HG03442 (cell line): Measurements from ENCODE around the gene FAM111B.
"Not testable (repeated sequence)": the region's sequence is repeated elsewhere in the genome, so short reads cannot be mapped to it uniquely, and the experiment has no call there.

Source experiments
- ATAC-seq: cut with Tn5 transposase; IDR thresholded peaks from one replicate; pipeline ENCODE4 v1.9.1; 2021; ENCODE audit warnings: mild to moderate bottlenecking, moderate library complexity; ENCODE audit not compliant: unreplicated experiment

FAM111B gene, protein sequence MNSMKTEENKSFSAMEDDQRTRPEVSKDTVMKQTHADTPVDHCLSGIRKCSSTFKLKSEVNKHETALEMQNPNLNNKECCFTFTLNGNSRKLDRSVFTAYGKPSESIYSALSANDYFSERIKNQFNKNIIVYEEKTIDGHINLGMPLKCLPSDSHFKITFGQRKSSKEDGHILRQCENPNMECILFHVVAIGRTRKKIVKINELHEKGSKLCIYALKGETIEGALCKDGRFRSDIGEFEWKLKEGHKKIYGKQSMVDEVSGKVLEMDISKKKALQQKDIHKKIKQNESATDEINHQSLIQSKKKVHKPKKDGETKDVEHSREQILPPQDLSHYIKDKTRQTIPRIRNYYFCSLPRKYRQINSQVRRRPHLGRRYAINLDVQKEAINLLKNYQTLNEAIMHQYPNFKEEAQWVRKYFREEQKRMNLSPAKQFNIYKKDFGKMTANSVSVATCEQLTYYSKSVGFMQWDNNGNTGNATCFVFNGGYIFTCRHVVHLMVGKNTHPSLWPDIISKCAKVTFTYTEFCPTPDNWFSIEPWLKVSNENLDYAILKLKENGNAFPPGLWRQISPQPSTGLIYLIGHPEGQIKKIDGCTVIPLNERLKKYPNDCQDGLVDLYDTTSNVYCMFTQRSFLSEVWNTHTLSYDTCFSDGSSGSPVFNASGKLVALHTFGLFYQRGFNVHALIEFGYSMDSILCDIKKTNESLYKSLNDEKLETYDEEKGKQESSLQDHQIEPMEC

DNA sequence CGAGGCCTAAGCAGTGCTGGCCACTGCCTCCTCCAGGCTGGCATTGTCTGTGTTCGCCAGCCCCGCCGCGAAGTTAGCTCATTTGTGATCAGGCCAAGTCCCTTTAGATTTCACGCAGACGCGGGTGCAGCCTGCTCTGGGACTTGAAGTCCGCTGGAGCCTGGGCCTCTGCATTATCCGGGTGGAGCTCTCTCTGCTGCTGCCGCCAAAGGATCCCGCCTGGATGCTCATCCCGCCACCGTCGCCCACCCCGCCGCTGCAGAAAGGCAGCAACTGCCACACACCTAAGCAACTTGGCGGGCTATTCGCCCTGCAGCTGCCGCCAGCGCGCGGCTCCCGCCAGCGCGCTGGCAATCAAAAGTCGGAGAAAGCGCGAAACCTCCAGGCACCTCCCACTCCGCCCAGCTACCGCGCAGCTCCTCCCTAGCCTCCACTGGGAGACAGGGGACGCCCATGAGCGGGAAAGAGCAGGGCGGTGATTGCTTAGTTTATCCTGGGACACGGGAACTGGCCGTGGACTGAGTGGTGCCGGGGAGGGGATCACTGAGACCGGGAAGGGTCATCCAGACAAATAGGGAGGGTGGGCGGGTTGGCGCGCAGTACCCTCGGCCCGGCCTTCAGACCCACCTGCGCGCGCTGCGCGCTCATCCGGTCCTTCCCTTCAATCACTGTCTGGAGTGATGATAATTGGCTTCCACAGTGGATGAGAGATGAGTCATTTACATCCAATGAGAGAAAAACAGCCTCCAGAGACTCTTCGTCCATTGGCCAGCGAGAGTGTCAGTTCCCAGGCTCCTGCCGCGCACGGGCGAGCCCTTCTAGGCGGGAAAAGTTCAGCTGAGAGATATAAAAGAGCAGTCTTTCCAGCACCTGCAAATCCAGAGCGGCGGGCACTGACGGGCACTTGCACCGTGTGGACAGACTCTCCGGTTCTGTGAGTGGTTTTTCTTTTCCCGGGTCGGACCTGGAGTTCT is at the start of gene FAM111B:
Gene FAM111B (plus strand): TSS at position 875 of the 974 bp plus-strand sequence. CDS start 2,389 bp downstream, outside the sequence.
- ATAC-seq = peak; percentile 68

DNA sequence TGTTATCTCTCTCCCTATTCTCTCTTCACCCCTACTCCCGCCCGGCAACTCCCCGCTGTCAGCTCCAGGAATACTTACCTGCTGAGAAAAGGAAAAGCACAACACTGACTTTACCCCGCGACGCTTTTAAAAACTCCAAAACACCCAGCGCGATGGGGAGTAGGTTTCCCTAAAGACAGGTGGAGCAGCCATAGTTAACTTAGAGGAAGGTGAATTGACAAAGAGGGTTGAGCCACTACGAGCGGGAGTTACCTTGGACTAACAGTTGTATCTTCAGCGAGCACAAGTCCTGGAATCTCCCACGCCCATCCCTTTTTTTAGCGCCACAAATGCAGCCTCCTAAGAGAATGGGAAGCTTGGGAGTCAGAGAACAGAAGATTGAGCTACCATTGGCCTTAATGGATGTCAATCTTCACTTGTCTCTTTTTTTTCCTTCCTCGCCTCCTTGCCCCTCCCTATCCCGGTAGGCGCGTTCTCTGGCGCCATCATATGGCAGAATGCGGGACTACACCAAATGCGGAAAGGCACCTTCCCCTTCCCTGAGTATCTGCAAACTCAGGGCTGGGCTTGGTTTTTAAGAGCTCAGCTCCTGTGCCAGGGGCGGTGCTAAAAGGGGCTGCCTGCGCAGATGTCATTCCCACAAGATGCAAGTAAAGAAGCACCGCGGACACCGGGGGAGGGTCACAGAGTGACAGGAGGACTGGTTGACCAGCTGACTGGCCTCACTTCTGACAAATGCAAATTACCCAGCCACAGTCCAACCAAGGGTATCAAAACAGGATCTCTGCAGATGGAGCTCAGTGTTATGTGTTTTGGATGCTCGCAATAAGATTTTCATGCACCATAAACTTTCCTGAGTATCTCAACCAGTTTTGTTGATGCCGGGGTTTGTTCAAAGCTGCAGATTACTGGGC is 48.7 kb upstream of the FAM111B start:
- ATAC-seq = peak; percentile 91

DNA sequence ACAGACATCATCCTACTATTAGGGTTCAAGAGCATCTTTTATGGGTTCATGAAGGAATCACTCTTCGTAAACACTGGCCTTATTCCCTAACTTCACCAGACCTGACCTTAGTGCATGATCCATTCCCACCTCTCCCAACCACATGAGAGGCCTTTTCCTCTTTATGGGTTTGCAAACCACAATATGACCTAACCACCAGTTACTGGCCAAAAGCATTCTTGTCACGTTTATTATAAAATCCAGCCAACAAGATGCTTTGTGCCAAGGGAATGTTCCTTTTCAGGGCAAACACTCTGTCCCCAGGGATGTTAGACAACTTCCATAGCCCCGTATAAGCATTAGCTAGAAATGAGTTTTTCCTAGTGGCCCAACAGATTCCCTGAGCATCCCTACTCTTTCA is 46.9 kb upstream of the FAM111B start:
- not testable (repeated sequence) for ATAC-seq

DNA sequence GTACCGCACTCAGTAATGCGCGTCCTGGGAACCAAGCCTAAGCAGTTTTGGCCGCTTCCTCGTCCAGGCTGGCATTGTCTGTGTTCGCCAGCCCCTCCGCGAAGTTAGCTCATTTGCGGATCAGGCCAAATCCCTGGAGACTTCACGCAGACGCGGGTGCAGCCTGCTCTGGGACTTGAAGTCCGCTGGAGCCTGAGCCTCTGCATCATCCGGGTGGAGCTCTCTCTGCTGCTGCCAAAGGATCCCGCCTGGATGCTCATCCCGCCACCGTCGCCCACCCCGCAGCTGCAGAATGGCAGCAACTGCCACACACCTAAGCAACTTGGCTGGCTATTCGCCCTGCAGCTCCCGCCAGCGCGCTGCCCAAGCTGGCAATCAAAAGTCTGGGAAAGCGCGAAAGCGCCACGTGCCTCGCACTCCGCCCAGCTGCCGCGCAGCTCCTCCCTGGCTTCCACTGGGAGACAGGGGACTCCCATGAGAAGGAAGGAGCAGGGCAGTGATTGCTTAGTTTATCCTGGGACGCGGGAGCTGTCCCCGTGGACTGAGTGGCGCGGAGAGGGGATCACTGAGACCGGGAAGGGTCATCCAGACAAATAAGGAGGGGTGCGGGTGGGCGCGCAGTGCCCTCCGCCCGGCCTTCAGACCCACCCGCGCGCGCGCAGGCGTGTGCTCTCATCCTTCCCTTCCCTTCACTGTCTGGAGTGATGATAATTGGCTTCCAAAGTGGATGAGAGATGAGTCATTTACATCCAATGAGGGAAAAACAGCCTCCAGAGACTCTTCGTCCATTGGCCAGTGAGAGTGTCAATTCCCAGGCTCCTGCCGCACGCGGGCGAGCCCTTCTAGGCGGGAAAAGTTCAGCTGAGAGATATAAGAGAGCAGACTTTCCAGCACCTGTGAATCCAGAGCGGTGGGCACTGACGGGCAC is 44.2 kb upstream of the FAM111B start:
- ATAC-seq = no peak

DNA sequence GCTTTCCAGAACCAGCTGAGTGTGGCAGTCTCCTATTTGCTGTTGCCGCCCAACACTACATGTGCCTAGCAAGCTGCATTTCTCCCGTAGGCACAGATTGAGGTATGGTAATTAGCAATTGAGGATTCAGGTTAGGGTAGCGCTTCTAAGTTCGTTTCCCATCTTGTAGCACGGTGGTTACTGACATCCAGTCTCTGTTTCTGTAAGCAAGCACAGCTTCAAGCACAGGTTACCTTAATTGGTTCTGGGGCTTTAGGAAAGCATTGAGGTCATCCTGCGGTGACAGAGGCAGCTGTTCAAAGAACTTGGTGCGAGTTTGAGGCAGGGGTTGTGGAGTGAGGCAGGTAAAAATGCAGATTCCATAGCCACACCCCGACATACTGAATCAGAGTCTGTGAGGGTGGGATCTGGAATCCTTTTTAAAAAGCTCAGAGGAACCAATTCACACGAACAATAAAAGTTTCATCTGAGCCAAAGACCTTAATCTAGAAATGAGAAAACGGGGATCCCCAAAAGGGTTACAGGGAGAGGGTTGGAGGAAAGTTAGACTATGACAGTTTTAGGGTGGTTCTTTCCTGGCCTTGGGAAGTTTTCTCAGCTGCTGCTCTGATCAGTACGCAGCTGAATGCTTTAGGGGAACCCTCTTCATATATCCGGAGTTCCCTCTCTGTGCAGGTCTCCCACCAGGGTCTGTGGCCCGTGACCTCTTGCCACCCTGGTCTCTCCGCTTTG is 42.9 kb upstream of the FAM111B start:
- peak; percentile 81 for ATAC-seq

DNA sequence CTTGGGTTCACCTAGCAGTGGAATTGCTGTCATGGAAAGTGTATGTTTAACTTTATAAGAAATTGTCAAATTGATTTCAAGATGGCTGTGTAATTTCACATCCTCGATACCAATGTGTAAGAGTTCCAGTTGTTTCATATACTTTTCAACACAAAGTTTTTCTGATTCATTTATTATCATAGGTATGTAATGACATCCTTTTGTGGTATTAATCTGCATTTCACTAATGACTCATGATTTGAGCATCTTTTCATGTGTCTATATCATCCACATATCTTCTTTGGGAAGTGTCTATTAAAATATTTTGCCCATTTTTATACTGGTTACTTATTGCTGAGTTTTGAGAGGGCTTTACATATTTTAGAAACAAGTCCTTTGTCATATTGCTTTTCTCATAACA is 38.0 kb upstream of the FAM111B start:
- ATAC-seq = no peak

DNA sequence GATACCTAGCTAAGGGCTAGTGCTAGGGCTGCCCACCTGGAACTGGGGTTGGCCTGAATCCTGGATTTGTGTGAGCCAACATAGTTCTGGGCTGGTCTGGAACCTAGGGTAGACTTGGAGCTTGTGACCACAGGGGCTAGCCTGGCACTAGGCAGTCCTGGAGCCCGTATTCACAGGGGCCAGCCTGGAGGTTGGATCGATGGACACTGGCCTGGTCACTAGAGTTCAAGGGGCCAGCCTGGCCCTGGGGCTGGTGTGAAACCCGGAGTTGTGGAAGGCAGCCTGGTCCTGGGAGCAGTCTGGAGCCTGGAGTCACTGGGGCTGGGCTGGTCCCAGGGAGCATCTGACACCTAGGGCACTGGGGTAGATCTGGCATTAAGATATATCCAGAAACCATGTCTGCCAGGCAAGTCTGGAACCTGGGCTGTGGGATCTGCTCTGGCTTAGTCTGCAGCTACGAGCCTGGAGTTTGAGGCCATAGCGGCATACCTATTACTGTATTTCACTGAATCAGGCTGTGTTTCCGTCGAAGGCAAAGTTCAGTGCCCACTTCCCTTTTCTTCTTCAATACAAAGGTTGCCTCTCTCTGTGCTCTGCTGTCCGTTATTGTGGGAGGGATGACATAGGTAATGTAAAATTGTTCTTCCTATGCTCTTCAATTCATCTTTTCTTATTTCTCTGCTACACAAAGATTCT is 30.0 kb upstream of the FAM111B start:
- peak; percentile 92 for ATAC-seq

DNA sequence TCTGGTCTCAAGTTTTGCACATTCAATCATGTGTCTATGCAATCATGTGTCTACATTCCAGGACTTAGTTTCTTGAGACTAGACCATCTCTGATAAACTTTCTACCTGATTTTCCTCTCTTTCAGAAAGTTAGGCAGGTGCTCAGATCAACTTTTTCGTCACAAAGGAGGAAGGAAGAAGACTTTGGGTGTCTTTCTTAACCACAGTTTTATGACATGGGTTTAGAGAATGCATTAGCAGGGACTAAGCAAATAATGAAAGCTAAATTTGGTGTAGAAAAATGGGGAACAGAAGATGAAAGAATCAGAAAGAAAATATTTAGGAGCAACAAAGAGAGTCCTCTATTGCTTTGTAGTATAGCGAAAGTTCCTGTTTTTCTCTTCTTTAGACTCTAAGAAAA is 28.6 kb upstream of the FAM111B start:
- no peak for ATAC-seq

DNA sequence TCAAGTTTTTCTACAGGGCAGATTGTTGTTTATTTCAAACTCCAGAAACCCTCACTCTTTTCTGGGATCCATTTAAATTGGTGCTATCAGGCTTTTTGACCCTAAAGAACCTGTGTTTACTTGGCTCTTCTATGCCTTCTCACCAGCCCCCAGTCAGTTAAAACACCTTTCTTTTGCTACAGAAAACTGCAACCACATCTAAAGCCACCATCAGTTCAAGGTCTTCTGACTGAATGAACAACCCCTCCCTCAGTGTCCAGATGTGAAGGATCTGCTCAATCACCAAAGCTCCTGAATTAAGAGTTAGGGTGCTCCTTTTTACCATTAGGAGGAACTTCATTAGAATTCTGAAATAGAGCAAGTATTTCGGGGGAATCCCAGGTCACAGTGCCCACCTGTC is 28.0 kb upstream of the FAM111B start:
- no peak for ATAC-seq

DNA sequence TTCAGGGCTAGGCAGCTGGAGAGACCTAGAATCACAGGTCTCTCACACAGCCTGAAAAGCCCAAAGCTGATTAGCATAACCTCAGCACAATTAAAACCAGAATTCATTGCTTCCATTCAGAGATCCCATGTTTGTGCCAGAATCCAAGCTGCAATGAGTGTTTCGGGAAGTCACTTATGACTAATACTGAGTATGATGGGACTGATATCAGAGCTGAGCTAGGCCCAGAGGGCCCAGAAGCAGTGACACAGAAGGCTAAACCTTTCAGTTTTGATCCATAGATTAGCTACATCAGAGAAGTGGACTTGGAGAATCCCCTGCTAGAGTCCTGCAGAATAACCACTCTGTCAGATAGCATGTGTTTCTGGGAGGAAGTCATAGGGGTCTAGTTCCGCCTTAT is 26.6 kb upstream of the FAM111B start:
- not testable (repeated sequence) for ATAC-seq

DNA sequence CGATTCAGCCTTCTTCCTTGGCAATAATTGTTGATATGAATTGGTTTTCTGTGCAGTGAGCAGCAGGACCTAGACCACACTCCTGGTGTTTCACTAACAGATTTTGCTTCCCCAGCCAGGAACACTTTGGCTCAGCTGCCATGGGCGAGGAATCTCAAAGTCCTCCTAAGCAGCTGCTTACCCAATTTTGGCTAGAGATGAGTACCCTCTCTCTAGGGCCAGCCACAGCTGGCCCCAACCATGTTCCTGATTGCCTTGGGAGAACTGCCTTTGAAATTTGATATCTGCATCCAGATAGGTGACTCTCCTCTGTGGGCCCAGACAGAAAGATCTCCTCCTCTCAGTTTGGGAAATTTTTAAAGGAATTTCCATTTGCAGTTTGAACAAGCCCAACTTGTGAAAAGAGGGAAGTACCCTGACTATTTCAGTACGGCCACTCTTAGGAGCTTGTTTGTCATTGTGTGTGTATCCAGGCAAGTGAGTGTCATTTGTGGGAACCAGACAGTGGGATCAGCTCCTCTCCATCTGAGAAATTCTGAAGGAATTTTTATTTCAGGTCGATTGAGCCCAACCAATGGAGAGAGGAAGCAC is 25.5 kb upstream of the FAM111B start:
- not testable (repeated sequence) for ATAC-seq

DNA sequence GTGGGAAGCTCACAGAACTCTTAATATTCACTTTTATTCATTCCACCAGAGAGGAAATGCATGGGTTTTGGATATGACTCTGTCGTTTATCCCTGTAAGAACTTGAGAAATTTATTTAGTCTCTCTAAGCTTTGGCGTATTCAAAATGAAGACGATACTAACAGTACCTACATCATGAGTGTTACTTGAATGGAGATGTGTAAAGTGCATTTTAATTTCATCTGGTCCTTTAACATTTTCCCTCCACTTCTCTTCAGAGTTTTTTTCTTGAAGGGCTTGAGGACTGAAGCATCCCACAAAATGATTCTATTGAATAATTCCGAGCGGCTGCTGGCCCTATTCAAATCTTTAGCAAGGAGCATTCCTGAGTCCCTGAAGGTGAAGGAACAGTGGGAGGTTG is 21.0 kb upstream of the FAM111B start, which contains the start of gene GLYATL1B:
Gene GLYATL1B (plus strand): TSS at position 301 of the 400 bp plus-strand sequence. CDS start 0 bp downstream, at position 301.
- not testable (repeated sequence) for ATAC-seq

DNA sequence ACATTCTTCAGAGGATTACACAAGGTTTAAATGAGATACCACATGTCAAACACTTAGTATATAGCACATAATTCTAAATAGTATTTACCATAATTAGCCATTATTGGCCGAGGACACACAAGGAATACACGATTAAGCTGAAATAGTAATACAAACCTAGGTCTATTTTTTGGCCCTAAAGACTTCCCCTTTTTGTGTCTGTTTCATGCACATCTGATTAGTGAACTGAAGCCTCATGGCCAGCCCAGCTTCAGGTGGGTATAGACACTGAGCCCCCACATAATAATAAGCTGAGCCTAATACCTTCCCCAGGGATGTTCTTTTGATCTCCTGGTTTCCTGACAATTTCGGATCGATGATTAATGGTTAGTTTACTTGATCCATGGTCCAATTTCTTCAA is 18.9 kb upstream of the FAM111B start:
- no peak for ATAC-seq

DNA sequence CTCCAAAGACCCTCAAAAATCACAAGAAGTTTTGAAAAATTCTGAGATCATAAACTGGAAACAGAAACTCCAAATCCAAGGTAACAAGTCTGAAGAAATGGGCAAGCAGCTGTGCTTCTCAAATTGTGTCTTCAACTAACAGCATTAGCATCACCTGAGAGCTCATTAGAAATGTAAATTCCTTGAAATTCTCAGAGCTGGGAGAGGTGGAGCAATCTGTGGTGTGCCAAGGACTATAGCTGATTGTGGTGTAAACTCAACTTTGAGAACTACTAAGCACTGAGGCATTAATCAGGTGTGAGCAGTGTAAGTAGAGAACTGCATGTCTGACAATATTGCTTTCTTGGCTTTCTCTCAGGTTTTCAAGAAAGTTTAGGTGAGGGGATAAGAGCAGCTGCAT is 13.5 kb upstream of the FAM111B start:
- ATAC-seq = not testable (repeated sequence)

DNA sequence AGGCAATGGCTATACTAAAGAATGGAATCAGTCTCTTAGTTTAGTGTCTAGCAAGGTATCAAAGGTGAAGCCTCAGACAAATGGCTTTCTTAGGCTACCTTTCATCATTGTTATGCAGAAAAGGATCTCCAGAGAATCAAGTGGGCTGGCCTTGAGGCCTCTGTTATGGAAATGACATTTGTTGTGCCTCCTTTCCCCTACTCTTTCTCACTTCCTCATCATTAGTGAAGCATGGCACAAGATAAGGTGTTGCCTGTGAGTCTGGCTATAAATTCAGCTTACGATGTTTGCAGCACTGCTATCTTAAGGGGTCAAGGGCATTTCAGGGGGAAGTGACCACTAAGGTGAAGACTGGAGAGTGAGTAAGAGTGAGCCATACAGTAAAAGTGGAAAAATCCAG is 11.8 kb upstream of the FAM111B start:
- peak; percentile 80 for ATAC-seq

DNA sequence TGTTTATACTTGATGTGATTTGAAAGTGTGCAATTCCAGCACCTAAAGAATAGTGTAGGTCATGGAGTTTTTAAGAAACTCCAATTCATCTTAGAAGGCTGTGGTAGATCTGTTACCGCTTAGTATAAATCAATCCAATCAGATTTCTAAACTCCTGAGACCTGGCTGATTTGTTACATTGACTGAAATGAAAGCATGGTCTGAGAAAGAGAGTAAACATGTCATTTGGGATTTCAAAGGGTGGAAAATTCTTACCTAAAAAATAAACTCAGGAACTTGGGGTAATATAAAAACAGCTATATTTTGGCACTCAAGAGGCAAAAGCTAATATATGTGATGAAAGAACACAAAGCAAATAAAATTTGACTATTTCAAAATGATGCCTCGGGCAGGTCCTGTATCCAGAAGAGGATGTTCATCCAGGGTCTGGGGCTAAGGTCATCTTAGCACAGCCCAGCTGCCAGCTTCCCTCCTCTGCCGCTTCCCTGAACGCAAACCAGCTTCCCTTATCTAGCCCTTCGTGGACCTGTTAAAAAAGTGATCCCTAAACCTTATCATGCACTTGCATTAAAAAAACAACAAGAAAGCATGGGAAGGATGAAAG is 11.0 kb upstream of the FAM111B start:
- not testable (repeated sequence) for ATAC-seq
